ENCODE data around the gene TAB2.

- no peak for TF ChIP-seq POLR2A (IDR thresholded peaks at IDR 0.05; ENCODE audit: low read depth)
- no peak for TF ChIP-seq CTCF (IDR thresholded peaks at IDR 0.05)
- TF ChIP-seq EP300 (IDR thresholded peaks at IDR 0.05) = no peak
These were observed 36.5 kb downstream of the TAB2 start for GRCh38 chr6:149354009-149354408.

Data from esophagus muscularis mucosa (tissue), 4 donors.